Loucy (cell line): ENCODE data around the gene HNRNPU.

ENCODE experiments used
- H2AFZ ChIP-seq: fragments of 200-600 bp; sonication (generic); 2 replicates; pipeline ENCODE4 v1.6.0; 2016; ENCODE audit warnings: antibody characterized with exemption, mild to moderate bottlenecking, low read length, moderate library complexity
- H3F3A ChIP-seq: fragments of 200-600 bp; 2 replicates; pipeline ENCODE4 v1.6.0; 2016; ENCODE audit warnings: antibody characterized with exemption, low read depth, mild to moderate bottlenecking
- H3K27me3 ChIP-seq: fragments of 200-600 bp; sonication (generic); 2 replicates; pipeline ENCODE4 v1.6.1; 2014; ENCODE audit warnings: low read length, mild to moderate bottlenecking; ENCODE audit not compliant: insufficient read depth, poor library complexity, severe bottlenecking
- H3K36me3 ChIP-seq: fragments of 200-600 bp; sonication (generic); 2 replicates; pipeline ENCODE4 v1.6.1; 2016; ENCODE audit warnings: low read length; ENCODE audit not compliant: insufficient read depth
- H3K4me1 ChIP-seq: fragments of 200-600 bp; sonication (generic); 2 replicates; pipeline ENCODE4 v1.5.1; 2014; ENCODE audit warnings: low read length, mild to moderate bottlenecking; ENCODE audit not compliant: insufficient read depth, poor library complexity, severe bottlenecking
- H3K4me2 ChIP-seq: fragments of 200-600 bp; sonication (generic); 2 replicates; pipeline ENCODE4 v1.6.0; 2014; ENCODE audit warnings: antibody characterized with exemption, low read length, low read depth, mild to moderate bottlenecking; ENCODE audit not compliant: poor library complexity, severe bottlenecking
- H3K4me3 ChIP-seq: fragments of 200-600 bp; sonication (generic); 2 replicates; pipeline ENCODE4 v1.5.1; 2014; ENCODE audit warnings: low read length, mild to moderate bottlenecking, mixed read lengths; ENCODE audit not compliant: poor library complexity, severe bottlenecking
- H3K79me2 ChIP-seq: fragments of 200-600 bp; sonication (generic); 2 replicates; pipeline ENCODE4 v1.6.1; 2014; ENCODE audit warnings: low read length; ENCODE audit not compliant: insufficient read depth
- H3K9ac ChIP-seq: fragments of 200-600 bp; sonication (generic); 2 replicates; pipeline ENCODE4 v1.6.0; 2014; ENCODE audit warnings: mild to moderate bottlenecking, low read depth, low read length, moderate library complexity; ENCODE audit not compliant: poor library complexity, severe bottlenecking
- H3K9me2 ChIP-seq: fragments of 200-600 bp; sonication (generic); replicated peaks from 2 replicates; pipeline ENCODE4 v1.6.1; 2016; ENCODE audit warnings: low read depth, low read length, mixed read lengths
- H3K9me3 ChIP-seq: fragments of 200-600 bp; sonication (generic); 2 replicates; pipeline ENCODE4 v1.6.1; 2014; ENCODE audit warnings: mild to moderate bottlenecking, antibody characterized with exemption, low read length, low read depth; ENCODE audit not compliant: insufficient read depth
- H4K20me1 ChIP-seq: fragments of 200-600 bp; sonication (generic); 2 replicates; pipeline ENCODE4 v1.6.0; 2014; ENCODE audit warnings: antibody characterized with exemption, low read length, mild to moderate bottlenecking; ENCODE audit not compliant: insufficient read depth, poor library complexity, severe bottlenecking
- EZH2phosphoT487 ChIP-seq: fragments of 200-600 bp; IDR thresholded peaks from 2 replicates; pipeline ENCODE4 v1.6.1; 2018; ENCODE audit warnings: antibody characterized with exemption, mild to moderate bottlenecking, moderate library complexity, borderline replicate concordance
- TF ChIP-seq, protein P1 (sequence below): fragments of 200-600 bp; sonication (generic); conservative IDR thresholded peaks from 2 replicates; pipeline ENCODE4 v1.5.1; 2014; ENCODE audit warnings: mild to moderate bottlenecking, antibody characterized with exemption, low read length

The HNRNPU gene

GRCh38 chr1:244852694-244853093 lies 11.6 kb downstream of the HNRNPU start:
- Histone ChIP-seq H3F3A (peaks cover 4% of the 10 kb centered on the region; the same call in 1 of the 2 replicates), H3K79me2 (peaks cover 67% of the 10 kb centered on the region), H3K36me3 (peaks cover 89% of the 10 kb centered on the region)

GRCh38 chr1:244851546-244852231 lies 12.7 kb downstream of the HNRNPU start:
- Histone ChIP-seq H3K36me3 (peaks cover 88% of the 10 kb centered on the region), H3K4me2 (no peak overlapping the region), H3F3A (peaks cover 4% of the 10 kb centered on the region; the same call in 1 of the 2 replicates)

More at GRCh38 chr1:244852694-244853093, 11.6 kb downstream of the HNRNPU start:
- H3K27me3 ChIP-seq, result no peaks in the 10 kb centered on the region
- no peak overlapping the region for H2AFZ ChIP-seq
- no peak overlapping the region for H3K4me3 ChIP-seq
- no peaks in the 10 kb centered on the region for H3K9me2 ChIP-seq
- TF ChIP-seq, protein P1, sequence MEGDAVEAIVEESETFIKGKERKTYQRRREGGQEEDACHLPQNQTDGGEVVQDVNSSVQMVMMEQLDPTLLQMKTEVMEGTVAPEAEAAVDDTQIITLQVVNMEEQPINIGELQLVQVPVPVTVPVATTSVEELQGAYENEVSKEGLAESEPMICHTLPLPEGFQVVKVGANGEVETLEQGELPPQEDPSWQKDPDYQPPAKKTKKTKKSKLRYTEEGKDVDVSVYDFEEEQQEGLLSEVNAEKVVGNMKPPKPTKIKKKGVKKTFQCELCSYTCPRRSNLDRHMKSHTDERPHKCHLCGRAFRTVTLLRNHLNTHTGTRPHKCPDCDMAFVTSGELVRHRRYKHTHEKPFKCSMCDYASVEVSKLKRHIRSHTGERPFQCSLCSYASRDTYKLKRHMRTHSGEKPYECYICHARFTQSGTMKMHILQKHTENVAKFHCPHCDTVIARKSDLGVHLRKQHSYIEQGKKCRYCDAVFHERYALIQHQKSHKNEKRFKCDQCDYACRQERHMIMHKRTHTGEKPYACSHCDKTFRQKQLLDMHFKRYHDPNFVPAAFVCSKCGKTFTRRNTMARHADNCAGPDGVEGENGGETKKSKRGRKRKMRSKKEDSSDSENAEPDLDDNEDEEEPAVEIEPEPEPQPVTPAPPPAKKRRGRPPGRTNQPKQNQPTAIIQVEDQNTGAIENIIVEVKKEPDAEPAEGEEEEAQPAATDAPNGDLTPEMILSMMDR, result no peak
- TF ChIP-seq EZH2phosphoT487, result no peak
- H3K9ac ChIP-seq, result no peak overlapping the region
- H3K4me2 ChIP-seq, result peak overlapping the region; percentile 11
- peaks cover 90% of the 10 kb centered on the region for H4K20me1 ChIP-seq
- H3K4me1 ChIP-seq, result peaks cover 44% of the 10 kb centered on the region
- no peaks in the 10 kb centered on the region for H3K9me3 ChIP-seq

GRCh38 chr1:244850896-244851295 lies 13.4 kb downstream of the HNRNPU start:
- H3K4me3 ChIP-seq, result no peak overlapping the region
- no peaks in the 10 kb centered on the region for H3K9me2 ChIP-seq
- peaks cover 72% of the 10 kb centered on the region for H4K20me1 ChIP-seq
- H3K4me2 ChIP-seq, result no peak overlapping the region
- no peaks in the 10 kb centered on the region for H3K9me3 ChIP-seq
- H3K36me3 ChIP-seq, result peaks cover 88% of the 10 kb centered on the region
- peaks cover 4% of the 10 kb centered on the region; the same call in 1 of the 2 replicates for H3F3A ChIP-seq
- no peak overlapping the region for H2AFZ ChIP-seq
- no peak overlapping the region for H3K9ac ChIP-seq
- peaks cover 27% of the 10 kb centered on the region for H3K4me1 ChIP-seq
- H3K79me2 ChIP-seq, result peaks cover 49% of the 10 kb centered on the region
- H3K27me3 ChIP-seq, result no peaks in the 10 kb centered on the region
- TF ChIP-seq, protein P1, result no peak
- no peak for TF ChIP-seq EZH2phosphoT487

More at GRCh38 chr1:244851546-244852231, 12.7 kb downstream of the HNRNPU start:
- Histone ChIP-seq H4K20me1 (peaks cover 80% of the 10 kb centered on the region), H3K4me3 (no peak overlapping the region), H3K9me2 (no peaks in the 10 kb centered on the region), H2AFZ (no peak overlapping the region), H3K79me2 (peaks cover 57% of the 10 kb centered on the region), H3K9ac (no peak overlapping the region), H3K9me3 (no peaks in the 10 kb centered on the region), H3K4me1 (peaks cover 35% of the 10 kb centered on the region), H3K27me3 (no peaks in the 10 kb centered on the region)
- no peak for TF ChIP-seq EZH2phosphoT487
- TF ChIP-seq, protein P1, result no peak
